AML-193 (cell line): ENCODE data around the gene MGLL.

Source experiments
- DNase-seq, 2 experiments: peaks; one replicate each; lab custom pipeline; 2025; lab: John Stamatoyannopoulos, UW

The MGLL gene

GRCh38 chr3:127755305-127755681 is 67.0 kb downstream of the MGLL start:
- DNase-seq = no peak

DNA sequence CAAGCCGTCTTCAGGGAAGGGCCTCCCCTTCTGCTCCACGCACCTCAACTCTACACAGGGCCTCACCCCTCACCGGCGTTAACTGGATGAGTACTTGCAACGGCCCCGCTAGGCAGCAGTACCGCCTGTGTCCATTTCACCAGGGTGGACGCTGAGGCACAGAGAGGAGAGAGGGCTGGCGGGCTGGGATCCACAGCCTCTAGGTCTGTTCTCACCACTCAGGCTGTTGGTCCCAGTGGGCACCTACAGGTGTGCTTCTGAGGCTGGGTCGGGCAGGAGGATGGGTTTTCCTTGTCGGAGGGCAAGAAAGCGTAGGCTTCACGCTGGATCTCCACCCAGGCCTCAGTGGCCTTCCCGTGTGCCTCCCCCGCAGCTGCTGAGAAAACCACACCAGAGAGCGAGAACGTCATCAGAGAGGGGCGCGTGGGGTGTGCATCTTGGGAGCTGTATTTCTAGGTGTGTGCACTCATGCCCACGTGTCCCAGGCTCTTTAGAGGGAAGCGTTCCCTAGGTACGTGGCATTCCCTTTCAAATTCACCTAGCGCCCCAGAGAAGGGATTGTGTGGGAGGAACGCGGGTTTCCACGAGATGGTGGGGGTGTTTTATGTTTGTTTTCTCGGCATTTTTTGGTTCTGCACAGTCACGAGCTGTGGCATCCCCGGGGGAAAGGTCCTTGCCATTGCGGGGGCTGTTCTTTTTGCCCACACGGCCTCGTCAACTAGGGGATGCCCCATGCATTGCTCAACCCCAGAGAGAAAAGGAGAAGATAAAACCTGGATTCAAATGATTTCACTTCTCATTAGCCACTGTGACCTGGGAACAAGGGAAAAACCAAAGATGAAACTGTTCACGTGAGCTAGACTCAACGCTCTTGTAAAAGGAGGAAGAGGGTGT is 67.7 kb downstream of the MGLL start:
- DNase-seq = no peak

DNA sequence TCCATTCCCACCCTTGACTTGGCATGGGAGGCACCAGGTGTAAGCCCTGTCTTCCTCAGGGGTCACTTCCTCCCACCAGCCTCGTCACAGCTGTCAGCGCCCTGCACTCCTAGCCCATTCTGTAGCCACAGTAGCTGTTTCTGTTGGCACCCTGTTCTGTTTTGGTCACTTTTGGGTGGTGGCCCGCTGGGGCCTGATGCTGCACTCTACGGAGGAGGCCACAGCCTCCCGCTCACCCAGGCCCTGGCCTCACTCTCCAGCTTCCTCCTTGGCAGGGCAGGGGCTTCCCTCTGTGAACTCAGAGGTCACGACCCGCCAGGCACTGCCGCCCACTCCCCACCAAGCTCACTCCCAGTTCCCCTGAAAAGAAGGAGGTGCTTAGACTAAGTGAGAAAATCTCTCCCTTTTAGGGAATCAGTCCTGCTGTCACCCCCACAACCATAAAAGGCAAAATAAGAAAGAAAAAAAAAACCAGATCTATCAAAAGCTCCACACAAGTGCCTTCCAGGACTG is 68.4 kb downstream of the MGLL start:
- no peak for DNase-seq

DNA sequence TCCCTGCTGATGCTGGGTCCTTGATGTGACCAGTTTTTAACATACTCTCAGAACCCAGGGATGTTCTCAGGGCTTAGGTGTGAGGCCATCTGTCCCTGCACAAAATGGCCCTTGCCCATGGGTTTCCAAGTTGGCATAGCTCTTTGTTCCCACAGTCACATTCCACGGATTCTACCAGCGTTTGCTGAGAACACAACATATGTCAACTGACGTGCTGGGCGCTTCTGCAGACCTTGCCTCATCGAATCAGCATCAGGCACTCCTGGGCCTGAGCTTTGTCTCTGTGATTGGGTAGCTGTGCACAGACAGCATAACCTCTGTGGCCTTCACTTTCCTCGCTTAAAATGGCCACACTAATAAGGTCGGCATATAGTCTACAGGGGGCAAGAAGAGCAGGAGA is 69.0 kb downstream of the MGLL start:
- no peak for DNase-seq

GRCh38 chr3:127751782-127752181 is 70.5 kb downstream of the MGLL start:
- no peak for DNase-seq

DNA sequence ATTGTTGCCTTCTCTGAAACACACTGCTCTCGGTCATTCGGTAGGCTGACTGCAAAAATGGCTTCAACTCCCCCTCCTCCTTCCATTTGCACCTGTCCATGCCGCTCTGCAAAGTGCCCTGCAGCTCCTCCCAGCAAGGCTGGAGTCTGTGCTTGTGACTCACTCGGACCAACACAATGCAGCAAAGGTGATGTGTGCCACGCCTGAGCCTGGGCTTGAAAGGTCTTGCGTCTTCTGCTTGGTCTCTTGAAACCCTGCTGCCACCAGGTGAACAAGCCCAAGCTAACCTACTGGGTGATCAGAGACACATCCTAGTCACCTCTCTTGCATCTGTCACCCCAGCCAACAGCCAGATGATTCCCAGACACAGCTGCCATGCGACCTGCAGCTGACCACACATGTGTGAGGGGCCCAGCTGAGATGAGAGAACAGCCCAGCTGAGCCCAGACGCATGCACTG is 71.1 kb downstream of the MGLL start:
- DNase-seq = no peak

GRCh38 chr3:127750226-127751031 is 71.9 kb downstream of the MGLL start:
- DNase-seq = no peak

- DNase-seq = peak; percentile 44 to 53
Observed at GRCh38 chr3:127749787-127750225, 72.5 kb downstream of the MGLL start.

- no peak for DNase-seq
Observed at GRCh38 chr3:127749361-127749760, 73.0 kb downstream of the MGLL start.

DNA sequence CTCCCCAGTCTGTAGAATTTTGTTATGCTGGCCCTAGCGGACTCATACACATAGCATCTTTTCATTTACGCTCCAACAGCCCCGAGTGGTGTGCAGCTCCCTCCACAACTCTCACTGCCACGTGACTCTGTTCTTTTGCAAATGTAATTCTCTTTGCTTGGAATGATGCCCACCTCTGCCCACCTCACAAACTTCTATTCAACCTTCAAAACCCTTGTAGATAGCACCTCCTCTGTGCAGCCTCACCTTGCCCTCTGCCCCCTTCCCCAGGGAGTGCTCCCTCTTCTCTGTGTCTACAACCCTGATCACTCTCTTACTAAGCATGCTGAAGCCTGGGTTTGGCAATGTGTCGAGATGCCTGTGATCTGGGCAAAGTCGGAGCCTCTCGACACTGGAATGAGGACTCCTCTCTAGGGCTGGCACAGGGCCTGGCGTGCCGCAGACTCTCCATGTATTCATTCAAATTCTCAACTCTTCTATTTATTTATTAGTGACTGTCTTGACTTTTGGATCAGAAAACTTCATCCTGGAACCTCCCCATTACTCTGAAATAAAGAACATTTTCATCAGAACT is 73.5 kb downstream of the MGLL start:
- no peak for DNase-seq

GRCh38 chr3:127747751-127748521 is 74.4 kb downstream of the MGLL start:
- DNase-seq = no peak

DNA sequence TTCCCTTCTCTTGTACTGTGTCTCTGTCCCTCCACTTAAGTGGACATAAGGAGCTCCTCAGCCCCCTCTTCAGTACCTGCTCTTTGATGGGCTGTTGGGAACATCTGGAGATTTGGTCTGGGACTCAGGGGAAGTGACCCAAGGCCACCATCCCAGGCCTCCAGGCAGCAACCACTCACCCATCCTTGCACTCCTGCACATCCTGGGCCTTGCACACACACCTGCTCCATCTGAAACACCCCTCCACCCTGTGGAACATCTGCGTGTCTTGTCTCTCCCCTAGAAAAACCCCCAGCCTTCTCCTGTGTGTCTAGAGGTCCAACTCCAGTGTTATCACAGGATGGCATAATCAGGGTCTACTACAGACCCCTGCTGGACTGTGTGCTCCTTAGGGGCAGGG is 75.2 kb downstream of the MGLL start:
- DNase-seq = no peak

DNA sequence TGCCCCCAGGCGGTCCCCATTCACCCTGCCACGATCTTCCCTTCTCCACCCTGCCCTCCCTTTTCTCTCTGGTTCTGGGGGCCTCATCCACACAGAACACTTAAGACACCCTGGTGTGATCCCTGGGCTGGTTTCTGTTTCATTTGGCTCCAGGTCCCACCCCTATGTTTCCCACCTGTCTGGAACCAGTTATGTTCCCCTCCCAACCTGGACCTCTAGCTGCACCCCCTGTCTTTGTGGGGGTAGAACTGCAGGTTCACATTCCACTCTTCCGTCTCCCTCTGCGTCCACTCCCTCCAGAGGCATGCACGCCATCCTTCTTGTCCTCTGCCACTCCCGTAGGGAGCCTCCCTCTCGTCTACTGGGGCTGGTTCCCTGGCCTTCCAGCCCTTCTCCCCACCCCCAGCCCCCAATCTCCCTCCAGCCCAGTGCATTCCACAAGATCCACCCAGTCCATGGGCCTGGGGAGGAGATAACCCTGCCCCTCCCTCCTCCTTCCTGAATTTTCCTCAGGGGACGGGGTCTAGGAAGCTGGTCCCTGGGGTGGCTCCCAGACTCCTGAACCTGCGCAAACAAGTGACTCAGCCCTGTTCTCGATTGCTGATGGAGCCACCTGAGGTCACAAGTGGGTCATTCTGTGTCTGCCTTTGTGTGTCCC is 75.8 kb downstream of the MGLL start:
- DNase-seq = no peak

DNA sequence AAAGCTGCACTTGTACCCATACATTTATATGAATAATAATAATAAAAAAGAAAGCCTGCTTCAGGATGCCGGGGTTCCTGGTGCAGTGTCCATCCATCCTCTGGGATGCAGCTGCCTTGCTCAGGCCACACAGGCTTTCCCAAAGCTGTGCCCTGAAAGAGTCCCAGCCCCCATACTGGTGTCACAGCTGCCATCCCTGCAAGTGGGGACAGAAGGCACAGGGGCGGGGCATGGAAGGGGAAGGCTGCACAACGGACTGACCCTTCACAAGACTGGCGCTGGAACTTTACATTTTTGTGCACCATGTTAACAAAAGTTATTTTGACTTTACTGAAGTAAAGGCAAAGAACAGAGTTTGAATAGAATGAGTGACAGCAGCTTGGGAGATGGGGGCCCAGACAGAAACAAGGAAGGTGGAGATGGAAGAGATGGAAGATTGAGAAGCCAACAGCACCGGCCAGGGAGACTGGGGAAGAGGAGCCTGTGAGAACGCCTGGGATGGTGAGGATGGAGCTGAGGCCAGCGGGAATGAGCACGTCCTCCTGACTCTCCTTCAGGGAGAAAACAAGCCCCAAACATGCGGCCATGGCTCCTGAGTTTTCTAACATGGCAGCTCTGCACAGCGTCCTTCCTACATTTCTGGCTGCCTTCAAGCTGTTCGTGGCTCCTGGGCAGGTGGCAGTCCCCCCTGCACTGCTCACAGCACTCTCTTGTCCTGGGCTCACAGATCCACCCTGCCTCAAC is 76.5 kb downstream of the MGLL start:
- DNase-seq = no peak

GRCh38 chr3:127744875-127745274 is 77.4 kb downstream of the MGLL start:
- no peak for DNase-seq

DNA sequence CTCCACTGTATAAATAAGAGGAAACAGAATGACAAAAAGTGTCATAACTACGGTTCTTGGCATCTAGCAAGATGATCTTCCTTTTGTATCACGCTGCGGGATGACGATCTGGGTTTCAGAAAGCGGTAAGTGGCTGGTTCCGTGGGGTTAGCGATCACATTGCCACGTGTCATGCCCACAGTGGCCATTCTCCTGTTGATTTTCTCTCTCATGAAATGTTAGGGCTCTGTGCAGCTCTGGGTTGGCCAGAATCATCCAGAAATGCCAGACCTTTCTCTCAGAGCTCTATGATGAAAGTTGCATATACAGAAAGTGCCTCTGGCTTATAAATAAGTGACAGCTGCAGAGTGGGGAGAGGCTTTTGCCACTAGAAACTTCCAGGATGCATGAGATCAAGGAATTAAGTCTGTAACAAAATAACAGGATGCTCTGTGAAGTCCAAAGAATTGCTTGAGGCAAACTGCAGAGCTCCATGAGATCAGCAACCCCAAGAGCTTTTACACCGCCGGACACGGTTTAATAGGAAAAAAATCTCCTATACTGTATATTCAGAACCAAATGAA is 78.0 kb downstream of the MGLL start:
- no peak for DNase-seq

DNA sequence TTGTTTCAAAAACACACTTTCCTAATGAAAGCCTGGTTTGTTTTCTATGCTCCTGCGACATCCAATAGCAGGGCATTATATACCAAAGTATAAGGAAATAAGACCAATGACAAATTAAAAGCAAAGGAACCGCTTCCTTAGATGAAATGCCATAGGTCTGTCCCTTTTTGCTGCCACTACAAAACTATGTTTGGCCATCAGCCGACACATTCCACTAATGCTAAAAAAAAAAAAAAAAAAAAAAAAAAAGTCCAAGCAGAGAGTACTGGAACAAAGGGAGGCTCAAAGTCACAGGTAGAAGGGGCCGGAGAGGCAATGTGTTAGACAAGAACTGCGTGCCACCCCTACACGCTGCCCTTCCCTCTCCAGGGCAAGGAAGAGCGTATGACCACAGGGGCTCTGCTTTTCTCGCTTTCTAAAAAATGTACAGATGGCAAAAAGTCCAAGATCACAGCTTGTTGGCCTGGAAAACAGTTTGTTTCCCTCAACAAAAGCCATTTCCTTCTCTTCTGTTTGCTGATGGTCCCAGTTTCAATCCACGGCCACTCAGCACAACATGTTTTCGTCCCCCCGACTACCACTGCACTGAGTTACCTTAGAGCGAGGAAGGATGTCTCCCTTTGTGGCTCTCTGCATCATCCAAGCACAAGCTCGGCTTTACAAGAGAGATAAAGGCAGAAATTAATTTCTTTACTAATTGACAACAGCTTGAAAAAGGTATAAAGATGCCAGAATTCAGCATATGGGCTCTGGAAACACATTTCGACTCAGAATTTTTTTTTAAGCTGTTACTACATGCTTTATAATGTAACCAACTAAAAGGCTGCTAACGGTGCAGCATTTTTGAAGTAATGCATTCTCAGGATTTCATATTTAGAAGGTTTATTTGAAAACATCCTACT is 78.7 kb downstream of the MGLL start:
- no peak for DNase-seq

DNA sequence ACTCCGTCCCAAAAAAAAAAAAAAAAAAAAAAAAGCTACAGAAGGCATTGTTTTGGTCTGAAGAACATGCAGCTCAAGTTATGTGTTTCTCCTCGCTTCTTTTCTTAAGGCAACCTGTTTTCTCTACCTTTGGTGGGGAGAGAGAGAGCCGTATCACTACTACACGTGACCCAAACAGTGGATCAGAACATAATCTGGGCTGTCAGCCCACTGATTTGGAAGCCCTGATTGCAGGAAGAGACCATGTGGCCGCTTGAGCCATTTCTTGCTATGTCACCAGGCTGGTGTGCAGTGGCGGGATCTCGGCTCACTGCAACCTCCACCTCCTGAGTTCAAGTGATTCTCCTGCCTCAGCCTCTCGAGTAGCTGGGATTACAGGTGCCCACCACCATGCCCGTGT is 79.7 kb downstream of the MGLL start:
- no peak for DNase-seq

DNA sequence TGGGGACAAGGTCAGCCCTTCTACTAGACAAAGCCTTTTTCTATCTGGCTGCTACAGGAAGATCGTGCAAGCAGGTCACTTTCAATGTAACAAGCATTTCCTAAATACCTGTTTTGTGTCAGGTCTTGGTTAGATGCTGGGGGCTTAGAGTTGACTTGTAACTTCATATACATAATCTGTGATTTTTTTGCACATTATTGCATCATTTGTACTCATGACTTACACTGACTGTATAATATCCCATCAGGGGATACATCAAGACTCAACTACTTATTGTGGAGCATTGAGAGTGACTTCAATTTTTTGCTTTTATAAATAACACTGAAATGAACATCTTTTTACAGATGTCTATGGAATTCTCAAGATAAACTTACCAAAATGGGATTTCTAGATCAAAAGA is 80.6 kb downstream of the MGLL start:
- no peak for DNase-seq
